GM20431 (cell line): ENCODE measurements around the gene FAM131A.

Experiments used
- in situ Hi-C: fragments of 300-500 bp; cut with MseI, MboI; formaldehyde crosslinking; loops from one replicate; pipeline ENCODE4 v1.15.0; 2020; ENCODE audit warnings: low sequenced_read_pairs; ENCODE audit not compliant: unreplicated experiment

The FAM131A gene

DNA sequence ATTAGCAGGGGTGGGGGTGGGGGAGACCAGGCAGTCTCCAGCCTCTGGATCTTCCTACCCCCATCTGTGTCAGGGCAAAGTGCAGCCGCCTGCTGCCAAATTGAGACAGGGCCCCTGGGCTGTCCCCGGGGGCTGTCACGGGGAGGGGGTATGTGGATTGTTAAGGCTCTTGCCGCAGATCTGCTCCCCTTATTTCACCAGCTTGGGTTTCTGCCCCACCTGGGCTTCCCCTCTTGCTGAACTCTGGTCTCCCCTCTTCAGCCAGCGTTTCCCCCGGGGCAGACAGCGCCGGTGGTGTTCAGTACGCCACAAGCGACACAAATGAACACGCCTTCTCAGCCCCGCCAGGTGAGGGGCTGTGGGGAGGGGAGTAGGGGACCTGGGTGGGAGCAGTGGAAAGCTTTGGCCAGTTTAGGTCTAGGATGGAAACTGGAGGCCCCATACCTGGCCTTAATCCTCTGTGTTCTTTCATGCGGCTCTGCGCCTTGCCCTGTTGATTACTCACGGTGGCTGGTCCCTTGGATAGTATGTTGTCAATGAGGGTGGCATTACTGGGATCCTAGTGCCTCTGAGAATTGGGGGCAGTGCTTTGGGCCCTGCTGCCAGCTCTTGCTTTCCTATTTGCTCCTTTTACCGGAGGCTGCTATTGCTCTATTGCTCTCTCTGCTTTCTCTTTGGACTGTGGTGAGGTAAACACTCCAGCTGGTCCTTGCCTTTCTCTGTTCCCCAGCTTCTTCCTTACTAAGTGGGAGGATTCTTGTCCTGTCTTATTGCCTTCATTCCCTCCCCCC, 21.3 kb upstream of the FAM131A start:
- in situ Hi-C loops = no loop called here

DNA sequence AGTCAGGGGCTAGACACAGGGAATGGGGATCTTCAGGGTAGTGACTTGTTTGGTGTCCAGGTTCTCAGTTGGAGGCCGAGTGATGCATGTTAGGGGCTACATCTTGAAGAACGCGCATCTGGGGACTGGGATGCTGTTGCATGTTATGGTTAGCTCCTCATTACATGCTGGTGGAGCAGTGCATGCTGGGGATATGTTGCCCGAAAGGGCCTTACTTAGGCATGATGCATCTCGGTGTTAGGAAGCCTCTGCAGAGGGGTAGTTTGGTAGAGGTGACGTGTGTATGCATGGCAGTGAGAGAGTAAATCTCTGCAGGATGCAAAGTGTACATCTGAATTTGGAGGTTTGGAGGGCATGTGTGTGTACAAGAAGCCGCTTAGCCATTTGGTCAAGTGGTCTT, 20.6 kb upstream of the FAM131A start:
- in situ Hi-C loops = no loop called here

DNA sequence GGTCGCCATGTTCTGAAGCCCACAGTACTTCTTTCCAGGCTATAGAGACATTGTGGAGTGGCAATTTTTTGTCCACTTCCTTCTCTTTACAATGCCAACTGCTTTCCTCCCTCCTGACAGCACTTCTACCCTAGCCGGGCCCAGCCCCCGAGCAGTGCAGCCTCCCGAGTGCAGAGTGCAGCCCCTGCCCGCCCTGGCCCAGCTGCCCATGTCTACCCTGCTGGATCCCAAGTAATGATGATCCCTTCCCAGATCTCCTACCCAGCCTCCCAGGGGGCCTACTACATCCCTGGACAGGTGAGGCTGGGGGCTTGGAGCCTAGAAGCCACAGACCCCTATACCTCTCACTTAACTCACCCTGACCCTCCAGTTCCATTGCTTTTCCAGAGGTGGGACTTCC, 20.2 kb upstream of the FAM131A start:
- in situ Hi-C loops = no loop called here

DNA sequence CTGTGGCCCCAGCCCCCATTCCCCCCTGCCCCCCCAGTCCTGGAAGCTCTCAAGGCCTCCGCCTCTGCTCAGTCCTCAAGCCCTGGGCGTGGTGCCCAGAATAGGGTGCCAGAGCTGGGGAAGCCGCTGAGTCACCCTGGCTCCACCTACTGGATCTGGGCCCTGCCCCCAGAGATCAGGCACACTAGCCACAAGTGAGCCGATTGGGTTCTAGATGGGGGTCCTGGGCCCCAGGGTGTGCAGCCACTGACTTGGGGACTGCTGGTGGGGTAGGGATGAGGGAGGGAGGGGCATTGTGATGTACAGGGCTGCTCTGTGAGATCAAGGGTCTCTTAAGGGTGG, 17.3 kb upstream of the FAM131A start:
- in situ Hi-C loops = no loop called here

DNA sequence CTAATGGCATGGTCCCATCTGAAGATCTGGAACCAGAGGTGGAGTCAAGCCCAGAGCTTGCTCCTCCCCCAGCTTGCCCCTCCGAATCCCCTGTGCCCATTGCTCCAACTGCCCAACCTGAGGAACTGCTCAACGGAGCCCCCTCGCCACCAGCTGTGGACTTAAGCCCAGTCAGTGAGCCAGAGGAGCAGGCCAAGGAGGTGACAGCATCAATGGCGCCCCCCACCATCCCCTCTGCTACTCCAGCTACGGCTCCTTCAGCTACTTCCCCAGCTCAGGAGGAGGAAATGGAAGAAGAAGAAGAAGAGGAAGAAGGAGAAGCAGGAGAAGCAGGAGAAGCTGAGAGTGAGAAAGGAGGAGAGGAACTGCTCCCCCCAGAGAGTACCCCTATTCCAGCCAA, 15.7 kb upstream of the FAM131A start:
- in situ Hi-C loops = no loop called here

DNA sequence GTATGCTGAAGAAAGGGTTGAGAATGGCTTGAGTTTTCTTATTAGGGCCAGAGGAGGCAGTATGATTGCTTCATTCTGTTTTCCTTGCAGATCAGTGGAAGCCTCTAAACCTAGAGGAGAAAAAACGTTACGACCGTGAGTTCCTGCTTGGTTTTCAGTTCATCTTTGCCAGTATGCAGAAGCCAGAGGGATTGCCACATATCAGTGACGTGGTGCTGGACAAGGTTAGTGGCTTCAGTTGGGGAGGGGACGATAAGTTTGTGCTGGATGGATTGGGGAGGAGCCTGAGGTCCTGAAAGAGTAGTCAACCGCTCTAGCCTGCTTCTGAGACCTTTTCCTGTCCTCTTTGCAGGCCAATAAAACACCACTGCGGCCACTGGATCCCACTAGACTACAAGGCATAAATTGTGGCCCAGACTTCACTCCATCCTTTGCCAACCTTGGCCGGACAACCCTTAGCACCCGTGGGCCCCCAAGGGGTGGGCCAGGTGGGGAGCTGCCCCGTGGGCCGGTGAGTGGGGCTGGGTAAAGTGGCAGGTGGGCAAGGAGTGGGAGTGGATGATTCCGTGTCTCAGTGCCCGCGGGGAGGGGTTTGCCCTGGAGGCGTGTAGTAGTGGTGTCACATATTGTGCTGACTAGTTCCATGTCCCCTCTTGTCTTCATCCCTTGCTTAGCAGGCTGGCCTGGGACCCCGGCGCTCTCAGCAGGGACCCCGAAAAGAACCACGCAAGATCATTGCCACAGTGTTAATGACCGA, 14.5 kb upstream of the FAM131A start:
- in situ Hi-C loops = no loop called here

DNA sequence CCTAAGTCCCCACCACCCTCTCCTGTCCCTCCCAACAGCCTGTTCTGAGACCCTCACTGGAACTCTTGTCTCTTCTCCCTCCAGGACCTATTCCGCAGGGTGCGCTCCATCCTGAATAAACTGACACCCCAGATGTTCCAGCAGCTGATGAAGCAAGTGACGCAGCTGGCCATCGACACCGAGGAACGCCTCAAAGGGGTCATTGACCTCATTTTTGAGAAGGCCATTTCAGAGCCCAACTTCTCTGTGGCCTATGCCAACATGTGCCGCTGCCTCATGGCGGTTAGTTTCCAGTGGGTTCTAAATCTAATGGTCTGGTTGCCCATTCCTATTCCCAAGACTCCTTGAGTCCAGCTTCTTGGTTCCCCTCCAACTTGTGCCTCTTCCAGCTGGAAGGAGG, 13.7 kb upstream of the FAM131A start:
- in situ Hi-C loops = no loop called here

DNA sequence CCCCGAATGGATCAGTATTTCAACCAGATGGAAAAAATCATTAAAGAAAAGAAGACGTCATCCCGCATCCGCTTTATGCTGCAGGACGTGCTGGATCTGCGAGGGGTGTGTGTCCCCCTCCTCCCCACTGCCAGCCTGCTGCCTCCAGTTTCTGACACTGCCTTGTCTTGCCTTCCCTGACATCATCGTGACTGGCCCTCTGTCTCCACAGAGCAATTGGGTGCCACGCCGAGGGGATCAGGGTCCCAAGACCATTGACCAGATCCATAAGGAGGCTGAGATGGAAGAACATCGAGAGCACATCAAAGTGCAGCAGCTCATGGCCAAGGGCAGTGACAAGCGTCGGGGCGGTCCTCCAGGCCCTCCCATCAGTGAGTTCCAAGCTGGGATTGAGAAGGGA, 12.1 kb upstream of the FAM131A start:
- in situ Hi-C loops = no loop called here

DNA sequence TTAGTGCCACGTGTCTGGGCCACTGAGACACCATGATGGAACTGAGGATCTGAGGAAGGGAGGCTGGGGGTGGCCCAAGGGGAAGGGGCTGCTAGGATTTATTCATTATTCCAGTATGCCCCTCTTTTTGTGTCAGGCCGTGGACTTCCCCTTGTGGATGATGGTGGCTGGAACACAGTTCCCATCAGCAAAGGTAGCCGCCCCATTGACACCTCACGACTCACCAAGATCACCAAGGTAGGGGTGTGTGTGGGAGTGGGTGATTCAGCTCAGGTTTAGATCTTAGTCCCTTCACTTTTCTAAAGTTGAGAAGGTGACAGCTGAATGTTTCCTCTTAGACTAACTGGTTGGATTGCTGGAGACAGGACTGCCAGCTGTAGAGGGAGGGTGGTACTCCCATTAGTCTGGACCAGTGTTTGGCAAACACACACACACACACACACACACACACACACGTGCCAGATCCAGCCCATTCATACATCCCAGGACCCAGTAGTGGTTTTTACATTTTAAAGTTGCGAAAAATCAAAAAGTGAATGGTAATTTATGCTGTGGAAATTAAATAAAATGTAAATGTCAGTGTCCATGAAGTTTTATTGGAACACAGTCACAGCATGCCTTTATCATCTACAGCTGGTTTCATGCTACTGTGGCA, 11.6 kb upstream of the FAM131A start:
- in situ Hi-C loops = no loop called here

DNA sequence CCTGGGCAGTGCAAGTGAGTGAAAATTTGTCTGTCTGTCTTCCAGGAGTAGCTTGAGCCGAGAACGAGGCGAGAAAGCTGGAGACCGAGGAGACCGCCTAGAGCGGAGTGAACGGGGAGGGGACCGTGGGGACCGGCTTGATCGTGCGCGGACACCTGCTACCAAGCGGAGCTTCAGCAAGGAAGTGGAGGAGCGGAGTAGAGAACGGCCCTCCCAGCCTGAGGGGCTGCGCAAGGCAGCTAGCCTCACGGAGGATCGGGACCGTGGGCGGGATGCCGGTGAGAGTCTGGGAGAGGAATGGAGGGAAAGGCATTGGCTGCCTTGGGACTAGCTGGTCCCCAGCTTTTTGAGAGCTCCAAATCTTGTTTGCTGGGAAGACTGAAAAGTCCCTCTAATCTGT, 10.2 kb upstream of the FAM131A start:
- in situ Hi-C loops = no loop called here

DNA sequence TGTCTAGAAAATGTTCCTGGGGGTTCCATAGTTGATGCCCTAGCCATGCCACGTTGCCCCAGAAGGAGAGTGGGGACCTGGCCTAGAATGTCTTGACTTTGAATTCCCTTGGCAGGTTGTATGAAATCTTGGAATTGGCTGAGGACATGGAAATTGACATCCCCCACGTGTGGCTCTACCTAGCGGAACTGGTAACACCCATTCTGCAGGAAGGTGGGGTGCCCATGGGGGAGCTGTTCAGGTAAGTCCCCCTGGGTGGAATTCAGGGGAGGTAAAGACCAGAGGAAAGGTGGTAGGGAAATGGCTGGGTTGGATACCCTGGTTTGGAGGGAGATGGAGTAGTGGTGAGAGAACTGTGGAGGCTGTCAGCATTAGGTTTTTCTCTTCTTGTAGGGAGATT, 8.9 kb upstream of the FAM131A start:
- in situ Hi-C loops = no loop called here

DNA sequence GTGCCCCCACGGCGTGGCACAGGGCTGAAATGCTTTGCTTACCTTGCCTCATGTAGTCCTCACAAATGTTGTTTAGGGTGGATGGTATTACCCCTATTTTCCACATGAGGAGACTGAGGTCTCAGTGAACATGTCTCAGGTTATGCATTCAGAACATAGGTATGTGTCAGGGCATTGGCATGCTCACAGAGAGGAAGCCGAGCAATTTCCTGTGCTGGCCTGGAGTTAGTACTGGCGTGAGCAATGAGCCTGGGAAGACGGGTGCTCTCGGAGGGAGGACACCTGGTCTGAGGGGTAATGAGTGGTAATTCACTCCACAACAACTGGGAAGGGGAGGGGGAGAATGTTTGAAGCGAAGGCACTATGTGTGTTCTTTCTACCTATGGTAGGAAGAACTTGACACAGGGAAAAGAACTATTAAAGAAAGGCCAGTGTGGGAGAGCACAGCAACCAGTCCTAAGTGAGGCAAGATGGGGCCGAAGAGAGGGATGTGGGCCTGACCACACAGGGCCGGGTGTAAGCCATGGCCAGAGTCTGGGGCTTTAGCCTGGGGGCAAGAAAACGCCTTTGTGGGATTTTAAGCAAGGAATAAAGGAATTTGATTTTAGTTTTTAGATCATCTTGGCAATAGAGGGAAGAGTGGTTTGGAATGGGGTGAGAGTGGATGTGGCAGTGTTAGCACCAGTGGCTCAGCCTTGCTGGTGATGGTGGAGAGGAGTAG, 4.9 kb upstream of the FAM131A start:
- in situ Hi-C loops = no loop called here

DNA sequence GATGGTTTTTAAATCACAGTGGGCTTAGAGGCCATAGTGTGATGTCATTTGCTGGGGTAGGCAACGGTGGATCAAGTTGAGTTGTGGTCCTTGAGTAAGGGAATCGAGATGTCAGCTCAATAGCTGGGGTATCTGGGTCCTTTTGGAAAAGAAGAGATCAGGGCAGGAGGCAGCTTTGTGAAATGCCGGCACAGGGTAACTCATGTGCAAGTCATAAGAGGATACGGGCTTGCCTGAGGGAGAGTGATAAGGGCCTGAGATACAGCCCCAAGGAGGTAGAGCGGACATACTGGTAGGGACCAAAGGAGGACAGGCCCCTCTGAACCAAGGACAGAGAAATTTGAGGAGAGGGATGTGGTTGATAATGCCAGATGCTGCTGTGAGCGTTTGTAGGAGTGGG, 4.2 kb upstream of the FAM131A start:
- in situ Hi-C loops = no loop called here

DNA sequence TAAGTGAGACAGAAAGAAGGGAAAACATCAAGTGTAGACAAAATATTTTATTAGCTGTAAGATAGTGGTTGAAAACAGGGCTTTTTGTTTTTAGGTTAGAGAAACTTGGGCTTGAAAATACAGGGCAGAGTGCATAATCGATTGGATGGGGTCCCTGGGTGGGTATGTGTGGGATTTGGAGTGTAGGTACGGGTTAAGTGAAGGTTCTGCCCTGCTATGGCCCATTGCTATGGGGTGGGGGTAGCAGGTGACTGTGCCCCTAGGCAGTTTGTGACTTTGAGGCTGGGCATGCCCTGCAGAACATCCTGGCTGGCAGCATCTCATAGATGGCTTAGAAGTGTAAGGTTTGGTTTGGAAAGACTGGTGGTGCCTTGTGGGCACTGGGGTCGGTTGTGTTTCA, 3.7 kb upstream of the FAM131A start:
- in situ Hi-C loops = no loop called here

DNA sequence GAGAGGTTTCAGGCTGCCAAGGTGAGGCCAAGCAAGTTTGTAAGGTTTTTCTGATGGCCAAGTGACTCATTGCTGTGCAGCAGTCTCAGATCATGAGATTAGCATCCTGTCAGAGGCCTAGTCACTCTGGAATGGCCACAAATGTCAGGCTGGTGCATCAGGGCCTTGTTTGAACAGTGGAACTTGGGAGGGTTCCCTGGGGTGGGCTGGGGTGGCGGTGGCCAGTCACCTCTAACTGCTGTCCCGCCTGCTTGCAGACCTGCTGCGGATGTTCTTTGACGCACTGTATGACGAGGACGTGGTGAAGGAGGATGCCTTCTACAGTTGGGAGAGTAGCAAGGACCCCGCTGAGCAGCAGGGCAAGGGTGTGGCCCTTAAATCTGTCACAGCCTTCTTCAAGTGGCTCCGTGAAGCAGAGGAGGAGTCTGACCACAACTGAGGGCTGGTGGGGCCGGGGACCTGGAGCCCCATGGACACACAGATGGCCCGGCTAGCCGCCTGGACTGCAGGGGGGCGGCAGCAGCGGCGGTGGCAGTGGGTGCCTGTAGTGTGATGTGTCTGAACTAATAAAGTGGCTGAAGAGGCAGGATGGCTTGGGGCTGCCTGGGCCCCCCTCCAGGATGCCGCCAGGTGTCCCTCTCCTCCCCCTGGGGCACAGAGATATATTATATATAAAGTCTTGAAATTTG, 2.8 kb upstream of the FAM131A start:
- in situ Hi-C loops = no loop called here

DNA sequence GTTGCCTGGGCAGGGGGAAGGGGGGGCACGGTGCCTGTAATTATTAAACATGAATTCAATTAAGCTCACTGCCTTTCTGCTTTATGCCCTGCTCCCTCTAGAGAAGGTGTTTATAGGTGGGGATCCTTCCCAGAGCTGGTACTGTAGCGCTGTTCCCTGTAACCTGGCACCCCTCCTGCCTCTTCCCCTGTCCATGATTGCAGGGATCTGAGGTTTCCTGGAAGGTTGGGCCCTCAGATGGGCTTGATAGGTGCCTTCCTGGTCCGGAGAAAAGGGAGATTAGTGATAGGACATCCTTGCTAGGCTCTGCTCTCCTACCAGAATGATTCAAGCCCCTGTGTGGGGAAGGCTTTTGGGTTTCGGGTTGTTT, 2.1 kb upstream of the FAM131A start:
- in situ Hi-C loops = no loop called here

DNA sequence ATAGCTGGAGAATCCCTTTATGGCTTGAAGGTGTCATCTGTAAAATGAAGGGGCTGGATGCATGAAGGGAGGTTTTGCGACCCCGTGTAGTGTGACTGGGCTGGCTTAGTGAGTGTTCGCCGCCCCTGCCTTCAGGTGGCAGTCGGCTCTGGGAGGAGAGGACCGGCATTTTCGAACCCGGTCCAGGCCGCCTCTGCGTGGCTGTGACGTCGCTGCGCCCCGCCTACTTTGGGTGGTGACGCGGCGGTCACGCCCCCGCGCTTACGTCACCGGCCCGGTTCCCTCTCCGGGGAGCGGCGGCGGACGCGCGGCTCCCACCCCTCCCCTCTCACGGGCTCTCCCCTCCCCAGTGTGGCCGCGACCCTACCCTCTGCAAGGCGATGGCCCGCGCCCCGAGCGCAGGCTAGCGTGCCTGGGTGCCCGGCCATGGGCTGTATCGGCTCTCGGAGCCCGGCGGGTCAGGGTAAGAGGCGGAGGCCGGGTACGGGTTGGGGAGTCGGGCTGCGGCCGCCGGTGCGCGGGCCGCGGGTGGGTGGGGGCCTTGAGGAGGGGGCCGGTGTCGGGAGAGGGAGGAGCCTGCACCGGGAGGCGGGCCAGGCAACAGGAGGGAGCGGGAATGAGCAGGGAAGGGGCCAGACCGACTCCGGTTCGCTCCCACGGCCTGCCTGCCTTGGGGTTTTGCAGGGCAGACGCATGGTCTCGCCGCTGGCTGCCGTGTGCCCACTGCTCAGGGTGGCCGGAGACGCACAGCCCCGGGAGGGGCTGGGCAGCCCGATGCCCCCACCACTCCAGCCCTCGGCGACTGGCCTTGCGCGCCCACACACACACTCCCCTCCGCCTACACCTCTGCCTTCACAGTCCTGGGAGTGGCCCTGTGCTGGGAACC, 1.5 kb upstream of the FAM131A start:
- in situ Hi-C loops = no loop called here

DNA sequence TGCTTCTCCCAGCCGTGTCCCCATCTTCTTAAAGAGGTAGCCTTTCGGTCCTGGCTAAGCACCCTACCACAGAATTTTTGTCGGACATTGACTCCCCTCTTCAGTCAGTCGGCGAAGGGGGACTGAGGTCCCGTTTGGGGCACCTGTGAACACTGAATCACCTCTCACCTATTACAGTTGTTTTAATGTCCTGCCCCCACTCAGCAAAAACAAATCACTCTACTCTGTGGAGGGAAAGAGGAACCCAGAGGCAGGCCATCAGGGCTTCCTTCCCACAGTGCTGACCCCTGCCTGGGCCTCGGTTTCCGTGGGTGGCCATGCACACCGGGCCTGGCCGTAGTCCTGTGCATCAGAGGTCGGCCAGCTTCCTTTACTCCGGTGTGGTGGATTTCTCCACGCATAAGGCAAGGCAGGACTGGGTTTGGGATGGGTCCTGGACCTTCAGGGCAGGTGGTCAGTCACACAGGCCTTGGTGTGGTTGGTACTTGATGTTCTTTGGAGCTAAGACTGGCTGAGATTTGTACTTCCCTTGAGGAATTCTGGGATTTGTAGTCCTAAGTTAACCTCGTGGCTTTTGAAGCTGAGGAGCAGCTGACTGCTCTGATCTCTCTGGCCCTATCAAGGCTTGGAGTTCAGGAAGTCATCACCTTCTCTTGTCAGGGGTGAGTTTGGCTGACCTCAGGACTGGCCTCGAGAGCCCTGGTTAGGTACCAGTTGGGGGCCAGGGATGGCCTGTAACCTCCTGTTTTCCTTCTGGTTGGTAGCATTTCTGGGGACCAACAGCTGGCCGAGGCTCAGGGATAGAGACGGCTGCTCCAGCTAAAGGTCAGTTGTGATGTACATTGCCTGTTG, 627 bp upstream of the FAM131A start:
- in situ Hi-C loops = no loop called here
